HG02571 (cell line): ENCODE results near the gene DCC.

Source experiments
- ATAC-seq: cut with Tn5 transposase; IDR thresholded peaks from one replicate; pipeline ENCODE4 v1.9.1; 2021; ENCODE audit warnings: mild to moderate bottlenecking, moderate library complexity; ENCODE audit not compliant: unreplicated experiment

DCC gene

GRCh38 chr18:52766002-52766545, 426.1 kb downstream of the DCC start:
- ATAC-seq, result no peak

- ATAC-seq, result no peak
These were observed 441.1 kb downstream of the DCC start for GRCh38 chr18:52781113-52781512.

GRCh38 chr18:52791321-52791720, 451.3 kb downstream of the DCC start:
- no peak for ATAC-seq

- ATAC-seq, result no peak
These were observed 472.8 kb downstream of the DCC start for GRCh38 chr18:52812834-52813233.

GRCh38 chr18:52813635-52814416, 473.8 kb downstream of the DCC start:
- ATAC-seq, result no peak

- ATAC-seq, result no peak
These were observed 475.7 kb downstream of the DCC start for GRCh38 chr18:52815651-52816050.

- ATAC-seq, result no peak
These were observed 476.1 kb downstream of the DCC start for GRCh38 chr18:52816121-52816520.

- no peak for ATAC-seq
These were observed 482.2 kb downstream of the DCC start for GRCh38 chr18:52822160-52822559.

- ATAC-seq, result no peak
These were observed 484.1 kb downstream of the DCC start for GRCh38 chr18:52824126-52824525.

GRCh38 chr18:52826994-52827393, 487.0 kb downstream of the DCC start:
- no peak for ATAC-seq

GRCh38 chr18:52829320-52829719, 489.3 kb downstream of the DCC start:
- no peak for ATAC-seq

GRCh38 chr18:52829876-52830405, 489.9 kb downstream of the DCC start:
- no peak for ATAC-seq

GRCh38 chr18:52844323-52844722, 504.3 kb downstream of the DCC start:
- no peak for ATAC-seq

- no peak for ATAC-seq
These were observed 505.0 kb downstream of the DCC start for GRCh38 chr18:52845036-52845435.

- no peak for ATAC-seq
These were observed 510.1 kb downstream of the DCC start for GRCh38 chr18:52850031-52850560.

- no peak for ATAC-seq
These were observed 521.6 kb downstream of the DCC start for GRCh38 chr18:52861558-52861957.

- ATAC-seq, result no peak
These were observed 529.4 kb downstream of the DCC start for GRCh38 chr18:52869349-52869923.

- no peak for ATAC-seq
These were observed 530.2 kb downstream of the DCC start for GRCh38 chr18:52869942-52870907.

GRCh38 chr18:52874774-52875173, 534.8 kb downstream of the DCC start:
- ATAC-seq, result no peak

GRCh38 chr18:52875725-52876124, 535.7 kb downstream of the DCC start:
- ATAC-seq, result no peak

GRCh38 chr18:52888014-52888413, 548.0 kb downstream of the DCC start:
- no peak for ATAC-seq
